Upper lobe of left lung (tissue), 4 donors: ENCODE measurements around the gene ITIH5.

Experiments
- POLR2A ChIP-seq, 4 donors: fragments of 450-650 bp; IDR thresholded peaks; one replicate each; pipeline ENCODE4 v1.5.1; 2016 to 2017; ENCODE audit warnings: antibody characterized with exemption in 4 of 4, mild to moderate bottlenecking in 2 of 4
- POLR2AphosphoS5 ChIP-seq, 2 donors: sonication (generic); formaldehyde crosslinking; IDR thresholded peaks; one replicate each; pipeline ENCODE4 v1.5.1; 2017; ENCODE audit warnings: antibody characterized with exemption in 2 of 2
- TF ChIP-seq, protein P1 (sequence below), 6 experiments: fragments of 450-650 bp in 4 of 6; fragments of 200-600 bp in 2 of 6; sonication (generic) in 2 of 6; IDR thresholded peaks; one replicate each; pipeline ENCODE4 v1.5.1; 2016 to 2019; ENCODE audit warnings: antibody characterized with exemption in 6 of 6

DNA sequence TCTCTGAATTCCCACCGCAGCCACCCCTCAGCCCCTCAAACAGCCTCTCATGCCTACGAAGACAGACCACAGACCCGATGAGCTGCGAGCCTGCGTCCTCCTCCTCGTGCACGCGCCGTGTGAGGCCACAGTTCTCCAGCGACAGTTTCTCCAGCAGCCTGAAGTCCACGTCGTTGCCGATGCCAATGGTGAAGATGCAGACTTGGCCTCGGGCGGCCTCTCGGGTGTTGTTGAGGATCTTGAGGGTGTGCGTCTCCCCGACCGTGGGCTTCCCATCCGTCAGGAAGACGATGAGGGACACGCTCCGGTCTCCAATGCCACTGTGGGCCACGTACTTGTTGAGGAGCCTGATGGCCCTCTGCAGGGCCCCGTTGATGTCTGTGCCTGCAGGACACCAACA is 87.1 kb downstream of the ITIH5 start:
- TF ChIP-seq POLR2AphosphoS5 (IDR thresholded peaks at IDR 0.05) (no peak), POLR2A (IDR thresholded peaks at IDR 0.05) (no peak)
- TF ChIP-seq, protein P1, sequence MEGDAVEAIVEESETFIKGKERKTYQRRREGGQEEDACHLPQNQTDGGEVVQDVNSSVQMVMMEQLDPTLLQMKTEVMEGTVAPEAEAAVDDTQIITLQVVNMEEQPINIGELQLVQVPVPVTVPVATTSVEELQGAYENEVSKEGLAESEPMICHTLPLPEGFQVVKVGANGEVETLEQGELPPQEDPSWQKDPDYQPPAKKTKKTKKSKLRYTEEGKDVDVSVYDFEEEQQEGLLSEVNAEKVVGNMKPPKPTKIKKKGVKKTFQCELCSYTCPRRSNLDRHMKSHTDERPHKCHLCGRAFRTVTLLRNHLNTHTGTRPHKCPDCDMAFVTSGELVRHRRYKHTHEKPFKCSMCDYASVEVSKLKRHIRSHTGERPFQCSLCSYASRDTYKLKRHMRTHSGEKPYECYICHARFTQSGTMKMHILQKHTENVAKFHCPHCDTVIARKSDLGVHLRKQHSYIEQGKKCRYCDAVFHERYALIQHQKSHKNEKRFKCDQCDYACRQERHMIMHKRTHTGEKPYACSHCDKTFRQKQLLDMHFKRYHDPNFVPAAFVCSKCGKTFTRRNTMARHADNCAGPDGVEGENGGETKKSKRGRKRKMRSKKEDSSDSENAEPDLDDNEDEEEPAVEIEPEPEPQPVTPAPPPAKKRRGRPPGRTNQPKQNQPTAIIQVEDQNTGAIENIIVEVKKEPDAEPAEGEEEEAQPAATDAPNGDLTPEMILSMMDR (IDR thresholded peaks at IDR 0.05) = no peak
